NCI-H146 treated with DMSO at 0.1 percent for 48 hours (cell line): ENCODE measurements around the gene LRRC32.

Source experiments
- DNase-seq: peaks from one replicate; lab custom pipeline; 2025; ENCODE audit not compliant: unreplicated experiment; lab: John Stamatoyannopoulos, UW

LRRC32 gene, protein sequence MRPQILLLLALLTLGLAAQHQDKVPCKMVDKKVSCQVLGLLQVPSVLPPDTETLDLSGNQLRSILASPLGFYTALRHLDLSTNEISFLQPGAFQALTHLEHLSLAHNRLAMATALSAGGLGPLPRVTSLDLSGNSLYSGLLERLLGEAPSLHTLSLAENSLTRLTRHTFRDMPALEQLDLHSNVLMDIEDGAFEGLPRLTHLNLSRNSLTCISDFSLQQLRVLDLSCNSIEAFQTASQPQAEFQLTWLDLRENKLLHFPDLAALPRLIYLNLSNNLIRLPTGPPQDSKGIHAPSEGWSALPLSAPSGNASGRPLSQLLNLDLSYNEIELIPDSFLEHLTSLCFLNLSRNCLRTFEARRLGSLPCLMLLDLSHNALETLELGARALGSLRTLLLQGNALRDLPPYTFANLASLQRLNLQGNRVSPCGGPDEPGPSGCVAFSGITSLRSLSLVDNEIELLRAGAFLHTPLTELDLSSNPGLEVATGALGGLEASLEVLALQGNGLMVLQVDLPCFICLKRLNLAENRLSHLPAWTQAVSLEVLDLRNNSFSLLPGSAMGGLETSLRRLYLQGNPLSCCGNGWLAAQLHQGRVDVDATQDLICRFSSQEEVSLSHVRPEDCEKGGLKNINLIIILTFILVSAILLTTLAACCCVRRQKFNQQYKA

DNA sequence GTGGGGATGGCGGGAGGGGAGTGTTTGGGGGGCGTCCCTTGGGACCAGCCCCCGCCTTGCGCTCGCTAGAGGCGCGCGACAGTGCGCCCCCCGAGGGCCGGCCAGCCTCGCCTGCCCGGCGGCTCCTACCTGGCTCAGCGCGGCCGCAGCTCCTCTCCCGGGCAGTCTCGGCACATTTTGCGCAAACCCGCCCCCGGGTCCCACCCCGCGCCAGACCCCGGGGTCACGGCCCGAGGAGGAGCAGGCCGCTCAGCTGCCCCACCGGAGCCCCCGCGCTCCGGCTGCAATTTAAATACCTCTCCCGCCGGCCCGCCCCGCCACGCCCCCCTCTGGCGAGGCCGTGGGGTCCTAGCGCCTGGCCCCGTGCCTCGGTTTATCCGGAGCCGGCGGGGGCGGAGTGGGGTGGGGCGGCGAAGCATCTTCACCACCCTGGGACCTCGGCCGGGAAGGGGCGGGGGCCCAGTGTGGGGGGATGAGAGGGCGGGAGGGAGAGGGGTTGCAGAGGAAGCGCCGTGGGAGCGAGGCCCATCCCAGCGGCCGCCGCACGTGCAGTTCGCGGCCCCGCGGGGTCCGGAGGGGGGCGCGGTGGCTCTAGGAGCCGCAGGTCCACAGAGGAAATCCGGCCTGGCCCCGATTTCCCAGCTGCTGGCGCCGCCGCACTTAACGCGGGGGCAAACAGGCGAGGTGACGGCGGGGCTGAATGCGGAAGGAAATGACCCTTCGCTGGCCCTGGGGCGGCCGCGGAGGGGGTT, at the start of gene LRRC32:
Gene LRRC32, minus strand, starts transcription at position 263 of the 752 bp plus-strand sequence. CDS start 4,793 bp downstream, outside the sequence.
- no peak for DNase-seq

DNA sequence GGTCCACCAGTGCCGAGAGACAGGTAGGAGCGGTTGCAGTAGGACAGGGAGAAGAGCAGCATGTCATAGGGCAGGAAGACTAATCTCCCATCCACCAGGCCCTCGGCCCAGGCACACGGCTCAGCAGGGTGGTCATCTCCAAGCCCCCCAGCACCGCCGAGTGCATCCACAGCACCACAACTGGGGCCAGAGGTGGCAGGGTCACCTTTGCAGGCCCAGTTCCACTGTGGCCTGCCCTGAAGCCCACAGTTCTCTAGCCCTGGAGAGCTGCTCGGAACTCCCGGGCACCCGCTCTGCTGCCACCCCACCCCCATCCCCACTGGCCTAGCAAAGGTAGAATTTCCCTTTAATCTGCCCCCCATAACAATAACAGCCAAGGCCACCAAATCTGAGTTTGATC, 49.1 kb upstream of the LRRC32 start:
- no peak for DNase-seq

DNA sequence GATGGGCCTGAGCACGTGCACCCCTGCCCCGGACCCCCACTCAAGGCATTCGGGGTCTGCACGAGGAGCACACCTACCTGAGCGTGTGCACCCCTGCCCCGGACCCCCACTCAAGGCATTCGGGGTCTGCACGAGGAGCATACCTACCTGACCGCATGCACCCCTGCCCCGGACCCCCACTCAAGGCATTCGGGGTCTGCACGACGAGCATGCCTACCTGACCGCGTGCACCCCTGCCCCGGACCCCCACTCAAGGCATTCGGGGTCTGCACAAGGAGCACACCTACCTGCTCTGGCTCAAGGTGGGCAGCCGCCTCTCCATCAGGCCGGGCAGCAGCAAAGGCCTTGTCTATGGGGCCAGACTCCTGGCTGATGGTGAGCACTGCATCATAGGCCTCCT, 48.7 kb upstream of the LRRC32 start:
- DNase-seq = no peak

DNA sequence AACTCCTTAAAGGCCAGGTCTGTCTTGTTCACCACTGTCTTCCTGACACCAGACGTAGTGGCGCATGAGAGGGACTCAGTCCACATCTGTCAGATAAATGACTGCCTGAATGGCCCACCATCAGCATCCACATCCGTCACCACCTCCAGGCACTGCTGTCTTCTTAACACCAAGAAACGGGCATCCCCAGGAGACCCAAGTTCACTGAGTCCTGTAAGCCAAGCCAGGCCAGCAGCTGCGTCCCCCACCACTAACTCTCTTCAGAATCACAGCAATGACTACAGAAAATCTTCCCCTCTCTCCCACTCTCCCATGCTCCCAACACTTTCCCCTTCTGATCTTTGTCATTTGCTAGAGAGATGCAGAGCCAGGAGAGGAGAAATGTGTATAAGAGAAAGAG, 47.3 kb upstream of the LRRC32 start:
- DNase-seq = no peak

DNA sequence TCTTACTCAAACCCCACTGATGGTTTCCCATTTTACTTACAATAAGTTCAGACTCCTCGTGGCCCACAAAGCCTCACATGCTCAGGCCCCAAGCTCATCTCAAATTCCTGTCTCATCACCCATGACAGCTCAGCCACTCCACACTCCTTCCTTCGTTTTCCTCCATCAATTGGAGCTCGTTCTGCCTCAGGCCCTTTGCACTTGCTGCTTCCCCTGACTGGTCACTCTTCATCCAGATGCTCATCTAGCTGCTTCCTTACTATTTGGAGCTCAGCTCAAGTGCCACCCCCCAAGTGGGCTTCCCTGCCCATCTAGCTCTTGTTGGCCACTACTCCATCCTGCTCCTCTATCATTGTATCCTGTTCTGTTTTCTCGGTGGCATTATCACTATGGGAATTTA, 46.8 kb upstream of the LRRC32 start:
- DNase-seq = no peak

DNA sequence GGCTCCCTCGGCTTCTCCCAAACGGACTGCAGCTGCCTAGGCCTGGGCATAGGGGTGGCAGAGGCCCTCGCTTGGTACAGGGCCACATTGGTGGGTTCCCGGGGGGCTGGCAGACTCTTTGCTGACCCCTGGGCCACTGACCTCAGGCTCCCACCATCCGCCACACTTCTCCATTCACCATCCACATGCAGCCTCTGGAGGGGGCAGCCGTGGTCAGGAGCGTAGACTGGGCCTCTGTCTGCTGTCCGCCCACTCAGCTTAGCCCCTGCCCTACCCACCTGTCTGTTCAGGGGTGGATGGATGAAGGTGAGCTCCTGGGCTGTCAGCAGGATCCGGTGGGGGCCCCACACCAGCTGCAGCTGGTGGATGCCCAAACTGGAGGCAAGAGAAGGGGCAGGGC, 45.7 kb upstream of the LRRC32 start:
- no peak for DNase-seq

DNA sequence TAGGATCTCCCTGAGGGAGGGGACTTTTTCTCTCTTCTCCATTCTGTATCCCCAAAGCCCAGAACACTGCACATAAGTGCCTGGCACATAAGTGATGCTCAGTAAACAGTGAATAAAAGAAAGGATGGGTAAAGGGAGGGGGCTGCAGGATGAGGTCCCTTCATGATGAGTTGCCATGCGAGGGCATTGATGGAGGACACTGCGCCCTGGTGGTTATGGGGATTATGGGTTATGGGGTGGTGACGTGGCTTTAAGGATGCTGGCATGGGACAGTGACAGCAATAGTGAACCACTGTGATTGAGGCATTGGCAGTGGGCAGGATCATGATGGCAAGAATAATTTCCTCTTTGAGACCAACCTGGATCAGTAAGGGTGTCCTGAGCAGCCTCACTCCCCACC, 43.9 kb upstream of the LRRC32 start:
- no peak for DNase-seq

DNA sequence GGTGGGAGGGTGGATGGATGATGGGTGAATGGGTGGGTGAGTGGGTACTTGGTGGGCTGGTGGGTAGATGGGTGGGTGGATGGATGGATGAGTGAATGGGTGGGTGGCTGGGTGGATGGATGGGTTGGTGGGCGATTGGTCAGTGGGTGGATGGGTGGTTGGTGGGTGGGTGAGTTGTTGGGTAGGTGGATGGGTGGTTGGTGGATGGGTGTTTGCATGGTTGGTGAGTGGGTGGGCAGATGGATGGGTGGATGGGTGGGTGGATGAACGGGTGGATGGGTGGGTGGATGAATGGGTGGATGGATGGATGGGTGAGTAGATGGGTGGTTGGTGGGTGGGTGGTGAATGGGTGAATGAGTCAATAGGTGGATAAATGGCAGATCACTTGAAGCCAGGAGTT, 43.0 kb upstream of the LRRC32 start:
- DNase-seq = no peak

DNA sequence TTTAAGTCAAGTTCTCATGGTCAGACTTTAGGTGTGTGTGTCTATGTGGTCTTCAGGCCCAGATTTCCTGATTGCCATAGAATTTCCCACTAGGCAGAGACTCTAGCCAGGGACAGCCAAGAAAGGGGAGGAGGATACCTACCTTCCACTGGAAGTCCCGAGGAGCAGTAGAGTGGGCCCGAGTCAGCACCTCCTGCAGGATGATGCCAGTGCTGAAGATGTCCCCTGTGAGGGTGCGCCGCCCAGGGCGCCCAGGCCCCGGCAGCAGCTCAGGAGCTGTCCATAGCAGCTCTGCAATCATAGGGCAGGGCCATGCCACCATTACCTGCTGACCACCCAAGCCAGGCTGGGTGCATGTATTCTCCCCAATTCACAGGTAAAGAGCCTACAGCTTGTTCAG, 41.6 kb upstream of the LRRC32 start:
- no peak for DNase-seq

DNA sequence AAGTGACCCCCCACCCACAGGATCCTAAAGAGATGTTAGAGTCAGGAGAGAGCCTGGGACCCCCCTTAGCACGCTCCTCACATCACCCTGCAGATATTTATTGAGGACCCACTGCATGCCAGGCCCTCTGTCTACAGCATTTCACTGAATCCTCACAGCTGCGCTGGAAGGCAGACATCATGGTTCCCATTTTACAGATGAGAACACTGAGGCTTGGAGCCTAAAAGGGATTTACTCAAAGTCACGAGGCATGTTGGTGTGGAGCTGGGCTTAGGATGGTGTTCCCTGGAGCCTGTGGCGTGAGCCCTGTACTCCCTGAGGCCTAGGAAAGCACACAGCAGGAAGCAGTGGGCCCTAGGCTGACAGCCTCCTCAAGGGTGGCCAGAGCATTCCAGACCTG, 39.2 kb upstream of the LRRC32 start:
- DNase-seq = no peak

DNA sequence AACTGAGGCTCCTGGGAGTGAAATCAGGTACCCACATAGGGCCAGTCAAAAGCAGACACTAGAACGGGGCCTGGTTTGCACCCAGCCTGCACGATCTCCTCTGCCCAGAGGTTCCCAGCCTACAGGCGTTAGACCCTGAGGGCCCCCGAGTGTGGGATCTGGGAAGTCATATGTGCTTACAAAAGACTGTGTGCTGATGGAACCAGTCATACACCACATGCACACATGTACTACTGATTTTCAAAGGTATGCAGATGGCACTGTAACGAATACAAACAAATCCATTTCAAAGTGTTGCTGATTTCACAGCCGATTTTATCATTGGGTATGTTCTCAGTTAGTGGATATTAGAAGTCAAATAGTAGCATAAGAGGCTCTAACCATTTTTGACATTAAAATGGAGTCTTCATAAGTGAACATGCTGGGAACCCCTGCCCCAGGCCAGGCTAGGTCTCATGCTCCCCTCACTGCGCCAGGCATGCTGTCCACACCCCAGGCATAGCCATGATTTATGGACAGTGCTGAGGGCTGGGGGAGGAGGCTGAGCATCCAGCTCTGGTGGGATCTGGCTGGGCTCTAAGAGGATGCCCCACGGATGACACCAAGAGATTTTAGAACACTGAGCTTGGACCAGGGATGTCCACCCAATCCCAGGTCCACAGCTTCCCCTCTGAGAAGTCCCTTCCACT, 38.6 kb upstream of the LRRC32 start:
- no peak for DNase-seq

DNA sequence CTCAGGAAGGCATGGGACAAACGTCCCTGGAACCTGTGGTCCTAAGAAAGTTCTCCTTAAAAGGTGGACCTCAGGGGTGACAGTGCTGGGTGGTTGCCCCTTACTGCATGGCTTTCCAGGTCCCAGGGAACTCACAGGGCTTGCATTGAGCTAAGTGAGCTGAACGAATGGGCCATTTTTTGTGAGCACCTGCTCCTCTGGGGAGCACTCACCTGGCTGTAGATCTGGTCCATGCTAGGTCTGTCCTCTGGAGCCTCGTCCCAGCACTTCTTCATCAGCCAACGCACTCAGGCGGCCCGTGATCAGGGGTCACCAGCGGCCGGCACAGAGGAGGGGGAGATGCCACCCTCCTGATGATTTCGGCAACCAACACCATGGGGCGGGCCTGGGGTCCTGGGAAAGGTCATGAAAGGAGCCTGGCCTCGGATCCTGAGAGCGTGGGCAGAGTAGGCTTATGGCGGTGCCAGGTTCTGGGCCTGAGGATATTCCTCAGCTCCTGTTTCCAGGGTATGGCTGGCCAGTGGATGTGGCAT, 36.8 kb upstream of the LRRC32 start:
- DNase-seq = no peak

DNA sequence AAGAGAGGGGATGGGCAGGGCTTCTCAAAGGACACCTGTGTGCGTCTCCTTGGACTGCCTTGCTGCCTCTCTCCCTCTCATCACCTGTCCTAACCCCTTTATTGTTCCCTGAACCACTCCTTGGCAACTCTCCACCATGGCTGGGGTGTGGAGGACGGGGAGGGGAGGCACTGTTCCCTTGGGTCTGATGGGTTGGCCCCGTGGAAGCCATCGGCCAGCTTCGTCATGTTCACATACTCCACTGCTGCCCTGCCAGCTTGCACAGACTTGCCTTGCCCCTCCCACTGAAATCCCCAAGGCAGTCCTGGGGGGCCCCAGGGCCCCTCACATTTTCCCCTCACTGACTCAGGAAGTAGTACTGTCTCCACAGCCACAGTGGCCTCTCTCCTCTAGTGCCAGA, 36.1 kb upstream of the LRRC32 start:
- DNase-seq = no peak

DNA sequence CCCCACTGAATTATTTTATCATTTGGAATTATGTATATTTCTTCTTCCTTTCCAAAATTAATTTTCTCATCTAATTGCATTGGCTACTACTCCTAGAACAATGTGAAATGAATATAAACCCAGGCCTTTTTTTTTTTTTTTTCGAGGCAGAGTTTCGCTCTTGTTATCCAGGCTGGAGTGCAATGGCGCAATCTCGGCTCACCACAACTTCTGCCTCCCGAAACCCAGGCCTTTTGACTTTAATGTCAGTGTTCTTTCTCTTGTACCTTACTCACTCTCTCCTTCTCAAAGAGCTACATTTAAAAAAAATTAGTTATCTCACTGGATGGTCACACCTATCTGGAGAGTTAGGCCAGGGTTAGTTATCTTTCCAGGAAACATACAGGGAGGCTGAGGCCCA, 35.3 kb upstream of the LRRC32 start:
- DNase-seq = no peak

DNA sequence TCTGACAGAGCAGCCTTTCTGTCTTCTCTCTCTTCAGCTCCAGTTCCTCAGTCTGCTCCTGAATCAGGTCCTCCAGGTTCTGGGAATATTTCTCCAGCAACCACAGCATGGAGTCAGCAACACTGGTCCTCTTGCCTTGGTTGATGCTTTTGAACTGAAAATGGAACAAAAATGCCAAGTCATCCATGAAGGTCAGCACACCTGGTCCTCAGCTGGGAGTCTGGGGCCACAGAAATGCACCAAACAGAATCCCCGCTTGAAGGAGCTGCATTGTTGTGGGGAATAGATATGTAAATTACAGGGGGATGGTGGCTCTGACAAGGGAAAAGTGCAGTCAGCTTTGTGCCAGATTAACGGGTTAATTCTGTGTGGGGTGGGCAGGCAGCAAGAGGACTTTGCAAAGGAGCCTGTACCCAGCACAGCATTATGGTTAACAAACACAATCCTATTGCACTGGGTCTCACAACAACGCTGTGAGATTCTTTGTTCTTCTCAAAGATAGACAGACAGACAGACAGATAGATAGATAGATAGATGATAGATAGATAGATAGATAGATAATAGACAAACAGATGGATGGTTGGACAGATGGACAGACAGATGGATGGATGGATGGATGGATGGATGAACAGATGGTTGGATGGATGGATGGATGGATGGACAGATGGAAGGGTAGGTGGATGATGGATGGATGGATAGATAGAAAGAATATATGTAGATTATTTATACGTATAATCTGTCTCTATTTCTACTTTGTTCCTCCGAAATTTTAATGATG, 33.8 kb upstream of the LRRC32 start:
- no peak for DNase-seq

DNA sequence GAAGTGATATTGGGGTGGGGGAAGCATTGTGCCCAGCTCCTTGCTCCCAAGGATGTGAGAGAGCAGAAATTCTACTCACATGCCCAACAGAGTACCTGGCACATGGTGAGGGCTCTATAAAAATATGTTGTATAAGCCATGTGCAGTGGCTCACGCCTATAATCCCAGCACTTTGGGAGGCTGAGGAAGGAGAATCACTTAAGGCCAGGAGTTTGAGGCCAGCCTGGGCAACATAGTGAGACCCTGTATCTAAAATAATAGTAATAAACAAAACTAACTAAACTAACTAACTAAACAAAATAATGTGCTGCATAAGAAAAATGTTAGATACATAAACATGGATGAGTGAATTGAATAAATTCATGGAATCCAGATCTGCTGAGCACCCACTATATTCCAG, 33.2 kb upstream of the LRRC32 start:
- DNase-seq = no peak

DNA sequence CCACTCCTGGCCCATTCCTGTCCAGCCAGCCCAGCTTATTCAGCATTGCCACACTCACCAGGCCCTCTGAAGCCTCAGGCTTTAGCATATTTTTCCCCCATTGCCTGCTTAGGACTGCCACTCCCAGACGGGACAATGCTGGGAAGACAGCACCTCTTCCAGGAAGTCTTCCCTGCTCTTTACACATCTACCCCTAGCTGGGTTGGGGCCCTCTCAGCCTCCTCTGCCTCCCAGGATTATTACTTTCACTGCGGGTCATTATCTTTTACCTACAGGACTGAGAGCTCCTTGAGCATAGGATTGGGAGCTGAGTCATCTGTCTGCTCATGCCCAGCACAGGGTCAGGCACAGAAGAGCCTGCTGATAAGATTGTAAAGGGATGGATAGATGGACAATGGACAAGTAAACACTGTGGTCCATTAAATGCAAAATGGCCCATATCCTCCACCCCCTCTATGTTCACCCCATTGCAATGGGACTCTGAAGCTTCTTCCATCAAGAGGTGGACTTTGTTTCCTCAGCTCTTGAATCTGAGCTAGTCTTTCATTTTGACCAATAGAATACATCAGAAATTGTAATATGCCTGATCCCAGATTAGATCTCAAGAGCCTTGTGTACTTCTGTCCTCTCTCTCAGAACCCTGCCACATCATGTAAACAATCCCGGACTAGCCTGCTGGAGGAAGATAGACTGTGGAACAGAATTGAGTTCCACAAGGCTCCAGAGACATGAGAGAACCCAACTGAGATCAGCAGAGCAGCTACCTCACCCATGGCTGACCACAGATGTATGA, 32.0 kb upstream of the LRRC32 start:
- no peak for DNase-seq

DNA sequence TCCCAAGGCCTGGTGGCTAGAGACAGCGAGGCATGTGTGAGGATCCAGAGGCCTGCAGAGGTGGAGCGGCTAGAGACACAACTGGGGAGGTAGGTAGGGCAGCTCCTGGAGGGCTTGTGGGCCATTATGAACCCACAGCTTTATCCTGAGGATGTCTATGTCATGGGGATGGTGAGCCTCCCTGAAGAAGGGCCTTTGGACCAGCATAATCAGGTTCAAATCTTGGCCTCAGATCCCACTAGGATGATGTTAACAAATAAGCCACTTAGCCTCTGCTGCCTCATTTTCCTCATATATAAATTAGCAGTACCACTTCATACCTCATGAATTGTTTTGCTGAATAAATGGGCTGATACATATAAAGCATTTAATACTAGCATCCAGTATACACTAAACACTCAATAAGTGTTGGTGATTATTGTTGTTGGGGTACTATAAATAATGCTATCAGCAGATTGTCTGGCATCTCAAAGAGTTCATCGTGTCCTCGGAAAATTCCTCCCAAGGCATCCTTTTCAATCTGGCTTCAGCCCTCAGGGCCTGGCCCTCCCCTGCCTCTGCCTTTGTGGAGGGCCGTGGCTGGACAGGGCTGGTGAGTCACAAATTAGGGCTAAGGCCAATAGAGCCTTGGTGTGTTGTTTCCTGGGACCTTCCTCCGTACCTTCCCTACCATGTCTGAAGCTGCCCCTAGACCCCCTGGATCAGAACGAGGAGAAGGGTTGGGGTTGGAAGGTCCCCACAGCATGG, 30.9 kb upstream of the LRRC32 start:
- DNase-seq = no peak
